Measurements from ENCODE around the gene PCDH15.

- no peak for TF ChIP-seq SUZ12 (IDR thresholded peaks at IDR 0.05)
- TF ChIP-seq FOXA1 (IDR thresholded peaks at IDR 0.05): no peak
- TF ChIP-seq ELF4 (IDR thresholded peaks at IDR 0.05): no peak
- no peak for TF ChIP-seq ZNF384 (IDR thresholded peaks at IDR 0.05)
- no peak for TF ChIP-seq SP1 (IDR thresholded peaks at IDR 0.05)
- no peak for TF ChIP-seq FOXK2 (IDR thresholded peaks at IDR 0.05)
- no peak for TF ChIP-seq TARDBP (IDR thresholded peaks at IDR 0.05)
- TF ChIP-seq NFRKB (IDR thresholded peaks at IDR 0.05): no peak
- TF ChIP-seq BHLHE40 (IDR thresholded peaks at IDR 0.05; ENCODE audit: borderline replicate concordance): no peak
- no peak for TF ChIP-seq LEF1 (IDR thresholded peaks at IDR 0.05; ENCODE audit: borderline replicate concordance)
- TF ChIP-seq ARNT (IDR thresholded peaks at IDR 0.05): no peak
- no peak for TF ChIP-seq FOXM1 (IDR thresholded peaks at IDR 0.05; ENCODE audit: borderline replicate concordance)
- TF ChIP-seq PKNOX1 (IDR thresholded peaks at IDR 0.05): no peak
- TF ChIP-seq HDGF (IDR thresholded peaks at IDR 0.05; ENCODE audit: borderline replicate concordance): no peak
Measured at GRCh38 chr10:54125098-54125747, 675.8 kb downstream of the PCDH15 start.

All from HEK293T (cell line).